ENCODE results near the gene NAMPT.
"Not testable (repeated sequence)": the region's sequence is repeated elsewhere in the genome, so short reads cannot be mapped to it uniquely, and the experiment has no call there.

NAMPT gene

DNA sequence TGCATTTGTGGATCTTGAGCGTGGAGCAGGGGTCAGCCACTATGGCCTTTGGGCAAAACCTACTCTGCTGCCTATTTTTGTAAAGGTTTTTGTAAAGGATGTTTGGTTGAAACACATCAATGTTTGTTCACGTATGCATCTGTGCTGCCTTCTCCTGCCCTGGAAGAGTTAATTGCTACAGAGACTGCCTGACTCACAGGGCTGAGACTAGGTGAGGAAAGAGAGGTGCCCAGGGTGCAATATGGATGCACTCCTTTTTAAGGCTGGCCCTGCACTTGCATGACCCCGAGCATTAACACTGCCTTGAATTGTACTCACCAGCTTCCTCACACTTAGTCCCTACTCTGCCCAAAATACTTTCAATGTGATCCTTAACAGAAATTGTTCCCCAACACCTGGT lies 20.9 kb upstream of the NAMPT start:
- in situ Hi-C loops (cut with MboI; ENCODE audit: low sequenced_read_pairs), result no loop called here

DNA sequence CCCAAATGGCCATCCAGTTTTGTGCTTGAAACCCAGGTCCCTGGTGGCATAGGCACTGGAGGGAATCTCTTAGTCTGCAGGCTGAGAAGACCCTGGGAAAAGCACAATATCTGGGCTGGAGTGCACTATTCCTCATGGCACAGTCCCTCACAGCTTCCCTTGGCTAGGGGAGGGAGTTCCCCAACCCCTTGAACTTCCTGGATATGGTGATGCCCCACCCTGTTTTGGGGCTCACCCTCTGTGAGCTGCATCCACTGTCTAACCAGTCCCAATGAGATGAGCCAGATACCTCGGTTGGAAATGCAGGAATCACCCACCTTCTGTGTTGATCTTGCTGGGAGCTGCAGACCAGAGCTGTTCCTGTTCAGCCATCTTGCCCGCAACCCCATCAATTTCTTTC lies 19.8 kb upstream of the NAMPT start:
- in situ Hi-C loops (cut with MboI; ENCODE audit: low sequenced_read_pairs), result no loop called here

DNA sequence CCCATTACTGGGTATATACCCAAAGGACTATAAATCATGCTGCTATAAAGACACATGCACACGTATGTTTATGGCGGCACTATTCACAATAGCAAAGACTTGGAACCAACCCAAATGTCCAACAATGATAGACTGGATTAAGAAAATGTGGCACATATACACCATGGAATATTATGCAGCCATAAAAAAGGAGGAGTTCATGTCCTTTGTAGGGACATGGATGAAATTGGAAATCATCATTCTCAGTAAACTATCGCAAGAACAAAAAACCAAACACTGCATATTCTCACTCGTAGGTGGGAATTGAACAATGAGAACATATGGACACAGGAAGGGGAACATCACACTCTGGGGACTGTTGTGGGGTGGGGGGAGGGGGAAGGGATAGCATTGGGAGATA lies 13.8 kb upstream of the NAMPT start:
- in situ Hi-C loops (cut with MboI; ENCODE audit: low sequenced_read_pairs), result not testable (repeated sequence)

GRCh38 chr7:106298155-106298554 lies 13.4 kb upstream of the NAMPT start:
- in situ Hi-C loops (cut with MboI; ENCODE audit: low sequenced_read_pairs), result not testable (repeated sequence)

GRCh38 chr7:106294334-106294733 lies 9.6 kb upstream of the NAMPT start:
- in situ Hi-C loops (cut with MboI; ENCODE audit: low sequenced_read_pairs), result no loop called here

GRCh38 chr7:106291247-106291646 lies 6.5 kb upstream of the NAMPT start:
- in situ Hi-C loops (cut with MboI; ENCODE audit: low sequenced_read_pairs), result no loop called here

GRCh38 chr7:106290319-106290718 lies 5.5 kb upstream of the NAMPT start:
- in situ Hi-C loops (cut with MboI; ENCODE audit: low sequenced_read_pairs), result no loop called here

DNA sequence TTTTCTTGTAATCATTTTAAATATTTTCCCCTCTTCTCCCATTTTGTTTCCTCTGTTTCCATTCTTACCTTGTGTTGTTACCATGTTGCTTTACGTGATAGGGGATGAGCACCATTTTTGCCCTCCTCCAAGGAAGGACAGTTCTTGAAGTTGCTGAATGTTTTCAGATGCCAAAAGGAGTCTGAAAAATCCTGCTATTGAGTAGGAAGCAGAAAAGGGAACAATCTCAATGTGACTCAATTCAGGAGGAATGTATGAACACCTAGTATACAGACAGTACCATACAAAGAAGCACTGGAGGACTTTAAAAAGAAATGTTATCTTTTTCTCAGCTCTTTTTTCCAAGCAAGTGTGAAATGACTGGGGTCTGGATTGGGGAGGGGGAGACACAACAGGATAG lies 5.1 kb upstream of the NAMPT start:
- in situ Hi-C loops (cut with MboI; ENCODE audit: low sequenced_read_pairs), result no loop called here

- in situ Hi-C loops (cut with MboI; ENCODE audit: low sequenced_read_pairs), result no loop called here
Measured at GRCh38 chr7:106288263-106288662, 3.5 kb upstream of the NAMPT start.

DNA sequence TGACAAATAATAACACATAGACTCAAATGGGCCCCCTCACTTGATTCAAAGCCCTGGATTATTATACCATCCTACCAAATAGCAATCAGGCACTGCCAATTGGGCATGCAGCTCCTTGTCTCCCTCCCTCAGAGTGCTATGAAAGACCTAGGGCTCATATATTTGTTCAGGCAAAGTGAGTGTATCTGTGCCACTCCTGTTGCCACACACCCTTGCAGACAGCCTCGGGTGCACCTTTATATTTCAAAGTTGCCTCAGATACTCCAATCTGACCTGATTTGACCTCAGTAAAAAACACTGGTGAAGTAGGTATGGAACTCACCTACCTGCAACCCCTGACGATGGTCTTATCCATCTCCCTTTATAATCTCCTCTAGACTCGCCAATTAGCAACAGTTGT lies 3.0 kb upstream of the NAMPT start:
- in situ Hi-C loops (cut with MboI; ENCODE audit: low sequenced_read_pairs), result no loop called here

GRCh38 chr7:106285855-106286492 lies 1.2 kb upstream of the NAMPT start:
- in situ Hi-C loops (cut with MboI; ENCODE audit: low sequenced_read_pairs), result no loop called here

DNA sequence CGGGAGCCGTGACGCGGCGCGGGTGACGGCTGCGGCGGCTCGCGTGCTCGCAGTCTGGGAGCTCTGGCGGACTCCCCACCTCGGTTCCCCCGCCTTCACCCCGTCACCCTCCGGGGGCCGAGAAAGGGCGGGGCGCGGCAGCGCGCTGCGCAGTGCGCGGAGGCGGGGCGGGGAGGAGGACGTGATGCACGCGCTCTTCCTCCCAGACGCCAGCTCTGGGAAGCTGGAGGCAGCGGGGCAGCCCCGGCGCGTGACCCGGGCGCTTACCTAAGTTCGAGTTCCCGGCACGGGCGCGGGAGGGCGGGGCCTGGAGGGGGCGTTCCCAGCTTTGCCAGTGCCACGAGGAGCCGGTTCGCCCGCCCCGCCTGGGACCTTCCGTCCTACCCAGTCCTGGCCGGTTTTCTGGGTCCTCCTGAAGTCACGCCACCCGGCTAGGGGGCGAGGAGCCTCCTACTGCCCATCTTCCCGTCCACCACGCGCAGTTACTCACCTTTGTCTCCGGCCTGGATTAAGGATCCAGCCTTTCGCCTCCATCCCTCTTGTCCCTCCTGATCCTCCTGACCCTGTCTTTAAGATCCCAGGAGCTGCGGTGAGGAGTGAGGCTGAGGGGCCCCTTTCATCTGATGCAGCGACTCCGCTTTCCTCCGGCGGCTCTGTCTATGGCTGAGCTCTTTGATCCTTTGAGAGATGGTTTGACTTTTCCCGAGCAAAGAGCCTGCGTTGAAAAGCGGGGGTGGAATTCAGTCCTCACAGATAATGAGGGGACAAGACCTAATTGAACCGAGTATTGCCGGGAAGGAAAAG lies 470 bp upstream of the NAMPT start:
- in situ Hi-C loops (cut with MboI; ENCODE audit: low sequenced_read_pairs), result no loop called here

DNA sequence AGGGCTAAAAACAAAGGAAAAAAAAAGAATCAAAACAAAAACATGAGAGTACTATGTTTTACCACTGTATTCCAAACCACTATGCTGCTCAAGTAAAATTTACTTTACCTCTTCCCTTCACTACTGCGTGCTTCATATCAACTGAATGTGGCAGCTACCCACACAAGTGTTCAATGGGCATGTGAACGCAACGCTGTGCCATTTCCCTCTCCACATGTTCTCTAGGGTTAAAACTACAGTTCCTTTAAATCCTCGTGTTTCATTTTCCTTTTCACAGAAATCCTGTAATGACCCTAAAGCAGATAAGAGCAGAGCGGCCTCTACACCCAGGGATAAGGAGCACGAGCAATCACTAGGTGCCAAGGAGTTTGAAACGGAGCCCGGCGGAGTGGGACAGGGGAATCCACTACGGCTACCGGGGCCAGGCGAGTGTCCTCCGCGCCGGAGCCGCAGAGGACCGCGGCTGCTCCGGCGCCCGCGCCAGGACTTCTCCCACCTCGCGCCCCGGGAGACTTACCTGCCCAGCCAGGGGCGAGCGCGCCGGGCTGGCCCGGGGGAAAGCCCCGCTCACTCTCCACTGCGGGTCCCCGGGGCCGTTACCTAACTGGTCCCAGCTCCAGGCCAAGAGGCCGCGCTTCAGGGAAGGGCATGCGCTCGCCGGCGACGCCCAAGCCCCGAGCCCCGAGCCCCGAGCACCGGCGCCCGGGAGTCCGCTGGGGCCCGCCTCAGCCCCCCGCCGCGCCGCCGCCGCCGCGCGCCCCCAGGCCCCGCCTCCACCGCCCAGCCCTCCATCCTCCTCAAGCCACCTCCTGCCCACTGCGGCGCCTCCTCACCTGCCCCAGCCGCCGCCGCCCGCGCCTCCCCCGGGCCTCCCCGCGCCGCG lies 711 bp downstream of the NAMPT start:
- in situ Hi-C loops (cut with MboI; ENCODE audit: low sequenced_read_pairs), result no loop called here

- in situ Hi-C loops (cut with MboI; ENCODE audit: low sequenced_read_pairs), result no loop called here
Measured at GRCh38 chr7:106283501-106283830, 1.3 kb downstream of the NAMPT start.

- in situ Hi-C loops (cut with MboI; ENCODE audit: low sequenced_read_pairs), result no loop called here
Measured at GRCh38 chr7:106282852-106283251, 1.9 kb downstream of the NAMPT start.

DNA sequence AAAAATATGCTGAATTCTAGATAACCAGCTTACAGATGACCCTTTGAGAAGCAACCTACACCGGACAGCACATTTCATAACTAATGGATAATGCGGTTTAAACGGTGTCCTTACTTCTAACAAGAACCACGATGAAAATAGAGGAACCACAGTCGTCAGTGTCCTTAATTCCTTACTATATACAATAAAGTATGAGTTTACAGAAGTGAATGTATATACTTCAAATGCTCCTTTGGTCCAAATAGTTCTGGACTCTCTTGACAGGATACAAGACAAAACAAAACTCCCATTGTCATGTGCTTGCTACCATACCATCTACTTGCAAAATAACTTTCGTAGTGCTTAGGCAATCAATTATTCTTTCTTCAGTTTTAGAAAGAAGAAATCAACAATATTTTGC lies 2.4 kb downstream of the NAMPT start:
- in situ Hi-C loops (cut with MboI; ENCODE audit: low sequenced_read_pairs), result no loop called here

GRCh38 chr7:106281585-106282318 lies 3.0 kb downstream of the NAMPT start:
- in situ Hi-C loops (cut with MboI; ENCODE audit: low sequenced_read_pairs), result no loop called here

- in situ Hi-C loops (cut with MboI; ENCODE audit: low sequenced_read_pairs), result no loop called here
Measured at GRCh38 chr7:106281127-106281526, 3.7 kb downstream of the NAMPT start.

DNA sequence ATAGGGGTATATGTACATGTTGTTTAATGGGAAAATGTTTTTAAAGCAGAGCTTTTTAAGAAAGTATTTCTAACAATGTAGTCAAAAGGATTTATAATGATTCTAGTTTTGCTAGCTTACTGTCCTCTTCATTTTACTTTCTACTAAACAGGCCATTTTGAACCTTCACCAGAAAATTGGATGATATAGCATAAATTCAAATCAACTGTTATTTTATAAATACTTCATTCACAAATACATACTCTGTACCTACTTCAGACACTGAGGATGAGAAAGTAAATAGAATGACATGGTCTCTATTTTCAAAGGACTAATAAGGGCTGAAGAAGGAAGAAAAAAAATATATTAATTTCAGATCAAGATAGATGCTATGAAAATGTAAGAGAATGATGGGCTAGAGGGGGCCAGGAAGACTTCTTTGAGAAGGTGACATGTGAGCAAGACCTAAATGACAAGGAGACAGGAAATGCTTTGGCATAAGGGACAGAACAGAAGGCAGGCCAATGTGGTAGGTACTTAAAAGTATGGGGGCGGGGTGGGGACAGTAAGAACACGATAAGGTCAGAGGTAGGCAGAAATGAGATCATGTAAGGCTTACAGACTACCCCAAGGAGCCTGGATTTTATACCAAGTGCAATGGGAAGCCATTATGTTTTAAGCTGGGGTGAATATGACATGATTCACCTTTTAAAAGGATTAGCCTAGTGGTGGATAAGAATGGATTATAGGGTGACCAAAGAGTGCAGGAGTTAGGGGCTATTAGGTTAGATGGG lies 5.2 kb downstream of the NAMPT start:
- in situ Hi-C loops (cut with MboI; ENCODE audit: low sequenced_read_pairs), result no loop called here

- in situ Hi-C loops (cut with MboI; ENCODE audit: low sequenced_read_pairs), result no loop called here
Measured at GRCh38 chr7:106278695-106279094, 6.1 kb downstream of the NAMPT start.
